ENCODE results near the gene ST6GALNAC3.

The ST6GALNAC3 gene

GRCh38 chr1:76336931-76337371 lies 262.4 kb downstream of the ST6GALNAC3 start (continued):
- no peak for TF ChIP-seq ZNF645 (tag by site-specific recombination; IDR thresholded peaks at IDR 0.05)
- TF ChIP-seq ZNF155 (tag by site-specific recombination; IDR thresholded peaks at IDR 0.05): no peak
- no peak for TF ChIP-seq ZNF132 (tag by site-specific recombination; IDR thresholded peaks at IDR 0.05; ENCODE audit: borderline replicate concordance)
- TF ChIP-seq PATZ1 (tag by site-specific recombination; IDR thresholded peaks at IDR 0.05): peak; percentile 68
- no peak for TF ChIP-seq ZNF350 (tag by site-specific recombination; IDR thresholded peaks at IDR 0.05)
- peak; percentile 82 for TF ChIP-seq ZNF692 (tag by site-specific recombination; IDR thresholded peaks at IDR 0.05)
- no peak for TF ChIP-seq OVOL3 (tag by site-specific recombination; IDR thresholded peaks at IDR 0.05)
- TF ChIP-seq REPIN1 (tag by site-specific recombination; IDR thresholded peaks at IDR 0.05; ENCODE audit: low read depth): no peak
- TF ChIP-seq KLF16 (tag by site-specific recombination; IDR thresholded peaks at IDR 0.05): 0 out of 2 replicates have a peak, but pooled peaks have one; percentile 27
- TF ChIP-seq ZNF391 (tag by site-specific recombination; IDR thresholded peaks at IDR 0.05; ENCODE audit: borderline replicate concordance, low read depth): no peak
- no peak for TF ChIP-seq KLF17 (tag by site-specific recombination; IDR thresholded peaks at IDR 0.05)
- TF ChIP-seq, protein P1, sequence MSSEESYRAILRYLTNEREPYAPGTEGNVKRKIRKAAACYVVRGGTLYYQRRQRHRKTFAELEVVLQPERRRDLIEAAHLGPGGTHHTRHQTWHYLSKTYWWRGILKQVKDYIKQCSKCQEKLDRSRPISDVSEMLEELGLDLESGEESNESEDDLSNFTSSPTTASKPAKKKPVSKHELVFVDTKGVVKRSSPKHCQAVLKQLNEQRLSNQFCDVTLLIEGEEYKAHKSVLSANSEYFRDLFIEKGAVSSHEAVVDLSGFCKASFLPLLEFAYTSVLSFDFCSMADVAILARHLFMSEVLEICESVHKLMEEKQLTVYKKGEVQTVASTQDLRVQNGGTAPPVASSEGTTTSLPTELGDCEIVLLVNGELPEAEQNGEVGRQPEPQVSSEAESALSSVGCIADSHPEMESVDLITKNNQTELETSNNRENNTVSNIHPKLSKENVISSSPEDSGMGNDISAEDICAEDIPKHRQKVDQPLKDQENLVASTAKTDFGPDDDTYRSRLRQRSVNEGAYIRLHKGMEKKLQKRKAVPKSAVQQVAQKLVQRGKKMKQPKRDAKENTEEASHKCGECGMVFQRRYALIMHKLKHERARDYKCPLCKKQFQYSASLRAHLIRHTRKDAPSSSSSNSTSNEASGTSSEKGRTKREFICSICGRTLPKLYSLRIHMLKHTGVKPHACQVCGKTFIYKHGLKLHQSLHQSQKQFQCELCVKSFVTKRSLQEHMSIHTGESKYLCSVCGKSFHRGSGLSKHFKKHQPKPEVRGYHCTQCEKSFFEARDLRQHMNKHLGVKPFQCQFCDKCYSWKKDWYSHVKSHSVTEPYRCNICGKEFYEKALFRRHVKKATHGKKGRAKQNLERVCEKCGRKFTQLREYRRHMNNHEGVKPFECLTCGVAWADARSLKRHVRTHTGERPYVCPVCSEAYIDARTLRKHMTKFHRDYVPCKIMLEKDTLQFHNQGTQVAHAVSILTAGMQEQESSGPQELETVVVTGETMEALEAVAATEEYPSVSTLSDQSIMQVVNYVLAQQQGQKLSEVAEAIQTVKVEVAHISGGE (tag by site-specific recombination; conservative IDR thresholded peaks at IDR 0.05; ENCODE audit: low read depth): 0 out of 2 replicates have a peak, but pooled peaks have one; percentile 5
- no peak for TF ChIP-seq ZNF174 (tag by site-specific recombination; IDR thresholded peaks at IDR 0.05)
- no peak for TF ChIP-seq RBAK (tag by site-specific recombination; IDR thresholded peaks at IDR 0.05)
- TF ChIP-seq, protein P2, sequence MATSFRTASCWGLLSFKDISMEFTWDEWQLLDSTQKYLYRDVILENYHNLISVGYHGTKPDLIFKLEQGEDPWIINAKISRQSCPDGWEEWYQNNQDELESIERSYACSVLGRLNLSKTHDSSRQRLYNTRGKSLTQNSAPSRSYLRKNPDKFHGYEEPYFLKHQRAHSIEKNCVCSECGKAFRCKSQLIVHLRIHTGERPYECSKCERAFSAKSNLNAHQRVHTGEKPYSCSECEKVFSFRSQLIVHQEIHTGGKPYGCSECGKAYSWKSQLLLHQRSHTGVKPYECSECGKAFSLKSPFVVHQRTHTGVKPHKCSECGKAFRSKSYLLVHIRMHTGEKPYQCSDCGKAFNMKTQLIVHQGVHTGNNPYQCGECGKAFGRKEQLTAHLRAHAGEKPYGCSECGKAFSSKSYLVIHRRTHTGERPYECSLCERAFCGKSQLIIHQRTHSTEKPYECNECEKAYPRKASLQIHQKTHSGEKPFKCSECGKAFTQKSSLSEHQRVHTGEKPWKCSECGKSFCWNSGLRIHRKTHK (tag by site-specific recombination; IDR thresholded peaks at IDR 0.05): no peak
- no peak for TF ChIP-seq ZNF596 (tag by site-specific recombination; IDR thresholded peaks at IDR 0.05)
- TF ChIP-seq ZXDB (tag by site-specific recombination; IDR thresholded peaks at IDR 0.05): 0 out of 2 replicates have a peak, but pooled peaks have one; percentile 44
- peak; percentile 77; the same call in 1 of the 2 replicates for TF ChIP-seq ZNF701 (tag by site-specific recombination; IDR thresholded peaks at IDR 0.05)
- TF ChIP-seq ZNF133 (tag by site-specific recombination; IDR thresholded peaks at IDR 0.05): no peak

All from HEK293 (cell line).